HepG2 (cell line): ENCODE results near the gene FMN2. TPM values are rescaled to one million over a fixed set of nuclear protein-coding genes. Genes with fewer than 3 reads are reported as not detected.

Source experiments
- ATAC-seq: fragments of 200-7000 bp; cut with Tn5 transposase; 3 replicates; pipeline ENCODE4 v1.9.1; 2020; ENCODE audit warnings: mild to moderate bottlenecking, moderate library complexity
- BruUV-seq: library from RNA; stranded (reverse); fragments of 400-500 nt; replicated peaks from 2 replicates; lab custom pipeline; 2021; lab: Mats Ljungman, UMichigan
- CTCF ChIA-PET: fragments of 300-600 bp; formaldehyde crosslinking; extraction: SDS; loops from one replicate; lab custom pipeline; 2021; ENCODE audit warnings: low total read pairs, inconsistent platforms, low intra/inter-chr PET ratio; lab: Yijun Ruan, JAX
- POLR2A ChIA-PET: fragments of 350-600 bp; sonication (Branson Sonifier 250); formaldehyde crosslinking; loops from one replicate; lab custom pipeline; 2020; ENCODE audit warnings: antibody characterized with exemption, inconsistent platforms; lab: Yijun Ruan, JAX
- DNase-seq: peaks from one replicate; pipeline ENCODE4 v3.0.0-alpha.2; 2015; ENCODE audit warnings: low spot score
- FAIRE-seq: peaks from 3 replicates; lab custom pipeline; 2011; peaks lifted over from hg19 to GRCh38; lab: Jason Lieb, UNC
- H2AFZ ChIP-seq: one replicate; pipeline ENCODE4 v1.6.1; 2011; ENCODE audit warnings: low read length, inconsistent platforms
- H3K27ac ChIP-seq: fragments of 300-600 bp; 3 replicates; pipeline ENCODE4 v1.8.0; 2011; ENCODE audit warnings: mixed run types, mild to moderate bottlenecking, mixed read lengths, low read length, inconsistent platforms; ENCODE audit not compliant: insufficient read depth; ENCODE audit errors: extremely low read length
- H3K27me3 ChIP-seq, 2 experiments: fragments of 200-600 bp in 1 of 2; 2 replicates in 1 of 2; 3 replicates in 1 of 2; pipeline versions ENCODE4 v1.6.0 to v1.8.0; 2011; ENCODE audit warnings: low read length in 2 of 2, mild to moderate bottlenecking in 2 of 2, moderate library complexity in 2 of 2, inconsistent platforms in 1 of 2; ENCODE audit not compliant: insufficient read depth in 2 of 2, control insufficient read depth in 1 of 2
- H3K36me3 ChIP-seq, 2 experiments: fragments of 200-600 bp in 1 of 2; replicated peaks in 1 of 2; 2 replicates in 1 of 2; 3 replicates in 1 of 2; pipeline versions ENCODE4 v1.5.1 to v1.8.0; 2011; ENCODE audit warnings: low read length in 2 of 2, inconsistent platforms in 1 of 2; ENCODE audit not compliant: insufficient read depth in 2 of 2, control insufficient read depth in 1 of 2
- H3K4me1 ChIP-seq: 2 replicates; pipeline ENCODE4 v1.5.1; 2012; ENCODE audit warnings: low read length, inconsistent platforms; ENCODE audit not compliant: insufficient read depth
- H3K4me2 ChIP-seq: 2 replicates; pipeline ENCODE4 v1.6.0; 2011; ENCODE audit warnings: low read depth, low read length, inconsistent platforms
- H3K4me3 ChIP-seq, 3 experiments: fragments of 200-600 bp in 1 of 3; sonication (generic), shearing (Covaris generic) in 1 of 3; replicated peaks in 1 of 3; 2 replicates each; pipeline ENCODE4 v1.5.1; 2011 to 2016; ENCODE audit warnings: low read length in 3 of 3, inconsistent platforms in 2 of 3, low read depth in 2 of 3, mild to moderate bottlenecking in 2 of 3, control low read depth in 1 of 3, mixed read lengths in 1 of 3; ENCODE audit not compliant: insufficient read depth in 1 of 3
- H3K79me2 ChIP-seq: one replicate; pipeline ENCODE4 v1.6.1; 2011; ENCODE audit warnings: low read length, inconsistent platforms; ENCODE audit not compliant: insufficient read depth
- H3K9ac ChIP-seq: 2 replicates; pipeline ENCODE4 v1.6.0; 2011; ENCODE audit warnings: mild to moderate bottlenecking, low read depth, low read length, inconsistent platforms; ENCODE audit not compliant: insufficient read depth
- H3K9me3 ChIP-seq: 2 replicates; pipeline ENCODE4 v1.5.1; 2012; ENCODE audit warnings: mild to moderate bottlenecking, low read length
- H4K20me1 ChIP-seq: 2 replicates; pipeline ENCODE4 v1.6.0; 2011; ENCODE audit warnings: inconsistent platforms, mild to moderate bottlenecking, low read length, moderate library complexity; ENCODE audit not compliant: insufficient read depth
- RAD51 ChIP-seq: fragments of 450-650 bp; IDR thresholded peaks from 2 replicates; pipeline ENCODE4 v1.6.1; 2016; ENCODE audit warnings: borderline replicate concordance
- SNAPC2 ChIP-seq: sonication (generic); formaldehyde crosslinking; IDR thresholded peaks from 2 replicates; pipeline ENCODE4 v1.8.1; 2022; ENCODE audit warnings: mild to moderate bottlenecking, missing genetic modification reagents
- ZNF234 ChIP-seq: sonication (generic); formaldehyde crosslinking; conservative IDR thresholded peaks from 2 replicates; pipeline ENCODE4 v1.5.1; 2020; ENCODE audit warnings: mild to moderate bottlenecking, missing genetic modification reagents
- ZNF770 ChIP-seq: sonication (generic); formaldehyde crosslinking; IDR thresholded peaks from 2 replicates; pipeline ENCODE4 v1.5.0; 2020; ENCODE audit warnings: mild to moderate bottlenecking, missing genetic modification reagents
- ZNF780A ChIP-seq: sonication (generic); formaldehyde crosslinking; IDR thresholded peaks from 2 replicates; pipeline ENCODE4 v1.8.0; 2022; ENCODE audit warnings: mild to moderate bottlenecking, missing genetic modification reagents, moderate library complexity
- whole genome bisulfite sequencing: methylation state at CpG from one replicate; pipeline ENCODE4 v1.1.6; 2017; ENCODE audit warnings: low lambda C conversion rate; 5-methylcytosine and 5-hydroxymethylcytosine counted together
- in situ Hi-C: cut with HindIII; loops from 2 replicates; pipeline ENCODE4 v1.10.0; 2017; ENCODE audit warnings: low pct_unique_long_range_greater_than_20kb; ENCODE audit not compliant: extremely low pct_ligation_motif_present
- intact Hi-C: fragments of 100-400 bp; cut with micrococcal nuclease; formaldehyde crosslinking; loops from one replicate; pipeline ENCODE4 v1.10.0; 2022; ENCODE audit not compliant: unreplicated experiment
- polyA plus RNA-seq, 8 experiments: library from polyadenylated mRNA; depleted of rRNA in 3 of 8; stranded (reverse) in 7 of 8; unstranded in 1 of 8; fragments of >200 nt; fragmentation: Illumina TruSeq in 4 of 8; extraction: Trizol in 4 of 8; gene quantifications; 2 replicates each; pipeline versions ENCODE4 v1.2.1 to v1.2.3, GENCODE V29; 2011 to 2016; ENCODE audit warnings: low read depth in 4 of 8, missing spikeins in 1 of 8, mixed read lengths in 1 of 8; ENCODE audit not compliant: insufficient read depth in 1 of 8
- total RNA-seq, 5 experiments: library from RNA; depleted of rRNA; stranded (reverse); fragments of >200 nt; fragmentation: Illumina TruSeq; extraction: Trizol; gene quantifications; 2 replicates each; pipeline ENCODE4 v1.2.3, GENCODE V29; 2016; ENCODE audit warnings: low read depth in 1 of 5
- TF ChIP-seq, protein P1 (sequence below): IDR thresholded peaks from 2 replicates; pipeline ENCODE4 v1.6.1; 2016; ENCODE audit warnings: mild to moderate bottlenecking
- TF ChIP-seq, protein P2 (sequence below): sonication (generic); formaldehyde crosslinking; IDR thresholded peaks from 2 replicates; pipeline ENCODE4 v1.5.0; 2020; ENCODE audit warnings: mild to moderate bottlenecking, missing genetic modification reagents, borderline replicate concordance

Gene FMN2
- total and polyA plus RNA-seq, 2 of the 13 experiments (the other 11 are each of a cell fraction or from before 2014, with no cell fraction given): not detected

GRCh38 chr1:240407407-240407806 lies 315.7 kb downstream of the FMN2 start:
- CTCF ChIA-PET: no interaction called here
- WGBS: 10% methylated on average over 5 of the region's 5 CpGs
- in situ Hi-C loops: no loop called here

More at GRCh38 chr1:240407407-240407806, 315.7 kb downstream of the FMN2 start:
- intact Hi-C loops: no loop called here
- peaks cover 11% of the 10 kb centered on the region for H3K4me1 ChIP-seq
- no peak overlapping the region for H3K4me2 ChIP-seq
- DNase-seq: no peak
- H3K4me3 ChIP-seq: no peak overlapping the region
- H3K9ac ChIP-seq: no peak overlapping the region
- no peaks in the 10 kb centered on the region for H3K36me3 ChIP-seq
- TF ChIP-seq ZNF234 (CRISPR knock-in tag): no peak
- peak; percentile 71; the same call in 1 of the 2 replicates for TF ChIP-seq RAD51
- no peak for TF ChIP-seq ZNF780A (CRISPR knock-in tag)
- TF ChIP-seq ZNF770 (CRISPR knock-in tag): no peak
- TF ChIP-seq, protein P1, sequence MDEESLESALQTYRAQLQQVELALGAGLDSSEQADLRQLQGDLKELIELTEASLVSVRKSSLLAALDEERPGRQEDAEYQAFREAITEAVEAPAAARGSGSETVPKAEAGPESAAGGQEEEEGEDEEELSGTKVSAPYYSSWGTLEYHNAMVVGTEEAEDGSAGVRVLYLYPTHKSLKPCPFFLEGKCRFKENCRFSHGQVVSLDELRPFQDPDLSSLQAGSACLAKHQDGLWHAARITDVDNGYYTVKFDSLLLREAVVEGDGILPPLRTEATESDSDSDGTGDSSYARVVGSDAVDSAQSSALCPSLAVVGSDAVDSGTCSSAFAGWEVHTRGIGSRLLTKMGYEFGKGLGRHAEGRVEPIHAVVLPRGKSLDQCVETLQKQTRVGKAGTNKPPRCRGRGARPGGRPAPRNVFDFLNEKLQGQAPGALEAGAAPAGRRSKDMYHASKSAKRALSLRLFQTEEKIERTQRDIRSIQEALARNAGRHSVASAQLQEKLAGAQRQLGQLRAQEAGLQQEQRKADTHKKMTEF: no peak
- no peak for TF ChIP-seq SNAPC2
- TF ChIP-seq, protein P2, sequence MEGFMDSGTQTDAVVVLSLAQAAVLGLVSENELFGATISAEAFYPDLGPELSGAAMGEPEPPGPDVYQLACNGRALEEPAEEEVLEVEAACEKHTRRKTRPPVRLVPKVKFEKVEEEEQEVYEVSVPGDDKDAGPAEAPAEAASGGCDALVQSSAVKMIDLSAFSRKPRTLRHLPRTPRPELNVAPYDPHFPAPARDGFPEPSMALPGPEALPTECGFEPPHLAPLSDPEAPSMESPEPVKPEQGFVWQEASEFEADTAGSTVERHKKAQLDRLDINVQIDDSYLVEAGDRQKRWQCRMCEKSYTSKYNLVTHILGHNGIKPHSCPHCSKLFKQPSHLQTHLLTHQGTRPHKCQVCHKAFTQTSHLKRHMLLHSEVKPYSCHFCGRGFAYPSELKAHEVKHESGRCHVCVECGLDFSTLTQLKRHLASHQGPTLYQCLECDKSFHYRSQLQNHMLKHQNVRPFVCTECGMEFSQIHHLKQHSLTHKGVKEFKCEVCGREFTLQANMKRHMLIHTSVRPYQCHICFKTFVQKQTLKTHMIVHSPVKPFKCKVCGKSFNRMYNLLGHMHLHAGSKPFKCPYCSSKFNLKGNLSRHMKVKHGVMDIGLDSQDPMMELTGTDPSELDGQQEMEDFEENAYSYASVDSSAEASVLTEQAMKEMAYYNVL: no peak
- no peaks in the 10 kb centered on the region for H3K79me2 ChIP-seq
- POLR2A ChIA-PET: no interaction called here
- no TSS peak for BruUV-seq
- no peaks in the 10 kb centered on the region for H3K9me3 ChIP-seq
- H2AFZ ChIP-seq: no peak overlapping the region
- H3K27ac ChIP-seq: no peak overlapping the region
- ATAC-seq: no peak
- no peak for FAIRE-seq
- no peaks in the 10 kb centered on the region for H4K20me1 ChIP-seq
- H3K27me3 ChIP-seq: no peaks in the 10 kb centered on the region
